Measurements from ENCODE around the gene GPC3.

DNA sequence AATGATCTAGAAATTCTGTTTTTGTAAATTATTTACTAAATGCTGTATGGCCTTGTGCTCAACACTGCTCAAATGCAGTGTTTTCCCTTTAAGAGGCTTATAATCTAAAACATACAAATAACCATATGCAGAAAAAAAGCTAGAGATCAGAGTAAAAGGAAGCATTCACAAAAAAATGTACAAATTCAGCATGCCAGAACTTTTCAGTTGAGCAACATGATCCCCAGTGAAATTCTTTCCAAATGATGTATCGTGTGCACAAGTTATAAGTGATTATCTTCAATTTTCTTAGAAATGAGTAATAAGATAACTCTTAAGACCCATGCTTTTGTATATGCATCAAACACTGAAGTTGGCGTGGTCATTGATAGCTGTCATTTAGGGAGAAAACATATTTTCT, 5.0 kb downstream of the GPC3 start:
- TF ChIP-seq, protein P1, sequence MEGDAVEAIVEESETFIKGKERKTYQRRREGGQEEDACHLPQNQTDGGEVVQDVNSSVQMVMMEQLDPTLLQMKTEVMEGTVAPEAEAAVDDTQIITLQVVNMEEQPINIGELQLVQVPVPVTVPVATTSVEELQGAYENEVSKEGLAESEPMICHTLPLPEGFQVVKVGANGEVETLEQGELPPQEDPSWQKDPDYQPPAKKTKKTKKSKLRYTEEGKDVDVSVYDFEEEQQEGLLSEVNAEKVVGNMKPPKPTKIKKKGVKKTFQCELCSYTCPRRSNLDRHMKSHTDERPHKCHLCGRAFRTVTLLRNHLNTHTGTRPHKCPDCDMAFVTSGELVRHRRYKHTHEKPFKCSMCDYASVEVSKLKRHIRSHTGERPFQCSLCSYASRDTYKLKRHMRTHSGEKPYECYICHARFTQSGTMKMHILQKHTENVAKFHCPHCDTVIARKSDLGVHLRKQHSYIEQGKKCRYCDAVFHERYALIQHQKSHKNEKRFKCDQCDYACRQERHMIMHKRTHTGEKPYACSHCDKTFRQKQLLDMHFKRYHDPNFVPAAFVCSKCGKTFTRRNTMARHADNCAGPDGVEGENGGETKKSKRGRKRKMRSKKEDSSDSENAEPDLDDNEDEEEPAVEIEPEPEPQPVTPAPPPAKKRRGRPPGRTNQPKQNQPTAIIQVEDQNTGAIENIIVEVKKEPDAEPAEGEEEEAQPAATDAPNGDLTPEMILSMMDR (IDR thresholded peaks at IDR 0.05): no peak
- TF ChIP-seq POLR2AphosphoS5 (IDR thresholded peaks at IDR 0.05) (no peak), EP300 (IDR thresholded peaks at IDR 0.05; ENCODE audit: low read depth) (no peak)
